Adrenal gland (tissue), 12 donors: ENCODE measurements around the gene ACTR6. TPM values are rescaled to one million over a fixed set of nuclear protein-coding genes. Genes with fewer than 3 reads are reported as not detected.
A peak's percentile ranks its signal among the peaks of the same experiment; 100 is the strongest.

Experiments
- DNase-seq, 7 donors: peaks; one replicate each; pipeline ENCODE4 v3.0.0-alpha.2; 2019 to 2020
- H3K27ac ChIP-seq, 5 donors: fragments of 200-600 bp; sonication (generic) in 4 of 5; 1 replicate in 3 of 5; 2 replicates in 2 of 5; pipeline versions ENCODE4 v1.5.1 to v1.8.0; 2016 to 2020; ENCODE audit warnings: mild to moderate bottlenecking in 1 of 5
- H3K27me3 ChIP-seq: fragments of 200-600 bp; 2 replicates; pipeline ENCODE4 v1.8.0; 2021
- H3K36me3 ChIP-seq, 2 donors: fragments of 200-600 bp; replicated peaks in 1 of 2; 1 replicate in 1 of 2; 2 replicates in 1 of 2; pipeline versions ENCODE4 v1.5.1 to v1.8.0; 2018 to 2022
- H3K4me1 ChIP-seq, 2 donors: fragments of 200-600 bp; replicated peaks in 1 of 2; 1 replicate in 1 of 2; 2 replicates in 1 of 2; pipeline versions ENCODE4 v1.5.1 to v1.8.0; 2018 to 2021
- H3K4me3 ChIP-seq, 4 donors: fragments of 200-600 bp; sonication (generic) in 3 of 4; one replicate each; pipeline ENCODE4 v1.5.1; 2016 to 2018
- H3K9me3 ChIP-seq, 3 donors: fragments of 200-600 bp; sonication (generic) in 1 of 3; replicated peaks in 1 of 3; 1 replicate in 2 of 3; 2 replicates in 1 of 3; pipeline versions ENCODE4 v1.5.1 to v1.8.0; 2016 to 2021
- POLR2A ChIP-seq, 2 donors: fragments of 450-650 bp; IDR thresholded peaks; one replicate each; pipeline ENCODE4 v1.6.1; 2017; ENCODE audit warnings: antibody characterized with exemption in 2 of 2, mild to moderate bottlenecking in 2 of 2, moderate library complexity in 1 of 2
- WGBS, 4 donors: extraction: QIAGEN DNeasy Blood & Tissue Kit in 2 of 4; methylation state at CpG; one replicate each; pipeline versions ENCODE4 v1.1.5 to v1.1.7; 2013 to 2017; 5-methylcytosine and 5-hydroxymethylcytosine counted together
- intact Hi-C, 2 donors: fragments of 100-400 bp; cut with DNase I; formaldehyde crosslinking; loops; one replicate each; pipeline versions ENCODE4 v1.14.1 to v1.15.0; 2022 to 2023
- polyA plus RNA-seq, 3 donors: library from polyadenylated mRNA; stranded (reverse); fragments of 200-250 nt in 2 of 3; fragments of 350-450 nt in 1 of 3; fragmentation: Illumina TruSeq in 1 of 3; extraction: RNeasy Lipid Tissue Mini Kit (QIAGEN cat#74804) in 1 of 3; gene quantifications; one replicate each; pipeline ENCODE4 v1.2.3, GENCODE V29; 2013 to 2014
- total RNA-seq, 9 donors: library from RNA; depleted of rRNA in 4 of 9; stranded (reverse); fragments of >200 nt in 4 of 9; fragments of 120-200 nt in 1 of 9; fragmentation: NEBNext Ultra II Directional in 1 of 9; extraction: Animal tissue kit (Norgen Biotek cat#: 25700) in 1 of 9; gene quantifications; one replicate each; pipeline versions ENCODE4 v1.1.0 to v1.2.4, GENCODE V29; 2013 to 2023
- TF ChIP-seq, protein P1 (sequence below), 6 experiments: fragments of 450-650 bp in 4 of 6; fragments of 200-600 bp in 2 of 6; sonication (generic) in 1 of 6; IDR thresholded peaks; 1 replicate in 5 of 6; 2 replicates in 1 of 6; pipeline versions ENCODE4 v1.5.1 to v1.8.0; 2016 to 2021; ENCODE audit warnings: antibody characterized with exemption in 6 of 6, mild to moderate bottlenecking in 2 of 6, moderate library complexity in 1 of 6
- donor health status: healthy with polysubstance abuse.
- donor health status: Bipolar disorder and iron deficiency.
- donor health status: DM: yes; HTN: yes; CAD: no.
- donor health status: DM: no; HTN: no; CAD: no.
- donor health status: DM: no; HTN: no; CAD: no.
- donor health status: DM: yes; HTN: yes; CAD: no.

Gene ACTR6
- total and polyA plus RNA-seq, 12 donors, result 5.4 to 30.1 (median 23.3) TPM

DNA sequence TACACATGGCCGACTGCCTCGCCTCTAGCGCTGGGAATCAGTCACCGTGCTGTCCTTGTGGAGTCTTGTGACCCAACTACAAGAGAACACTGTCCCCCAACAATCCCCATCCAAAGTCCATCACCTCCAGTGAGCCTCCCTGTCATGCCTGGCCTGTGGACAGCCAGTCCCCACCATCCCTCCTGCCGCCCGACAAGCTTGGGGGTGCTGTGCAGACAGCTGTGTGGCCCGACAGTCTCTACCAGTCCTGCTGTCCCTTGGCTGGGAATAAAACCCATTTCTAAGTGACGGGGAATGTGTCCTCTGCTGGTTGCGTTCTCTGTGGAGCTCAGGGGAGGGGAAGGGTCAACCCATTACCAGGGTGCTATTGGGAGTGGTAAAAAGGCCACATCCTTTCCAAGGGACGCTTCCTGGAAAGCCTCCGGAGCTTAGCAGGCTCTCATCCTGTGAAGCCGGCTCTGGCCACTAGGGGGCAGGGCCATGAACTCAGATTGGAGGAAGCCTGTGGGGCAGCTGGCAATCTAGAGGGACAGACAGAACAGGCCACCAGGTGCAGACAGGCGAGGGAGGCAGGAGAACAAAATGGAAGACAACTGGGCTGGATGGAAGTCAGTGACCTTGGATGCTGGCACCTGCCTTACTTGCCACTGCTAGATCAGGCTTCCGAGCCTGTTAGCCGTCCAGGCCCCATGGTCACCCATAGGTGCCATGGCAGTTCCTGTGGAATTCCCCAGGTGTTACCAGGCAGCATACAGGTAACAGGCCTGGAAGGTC lies 46.0 kb upstream of the ACTR6 start:
- intact Hi-C loops, result no loop called here
- H3K4me1 ChIP-seq, result no peaks in the 10 kb centered on the region
- no peaks in the 10 kb centered on the region for H3K9me3 ChIP-seq
- WGBS, 4 donors, result 60 to 72% (median 70%) methylated on average over 11 to 15 of the region's 15 CpGs
- no peaks in the 10 kb centered on the region for H3K36me3 ChIP-seq
- TF ChIP-seq POLR2A (IDR thresholded peaks at IDR 0.05), result no peak
- TF ChIP-seq, protein P1, sequence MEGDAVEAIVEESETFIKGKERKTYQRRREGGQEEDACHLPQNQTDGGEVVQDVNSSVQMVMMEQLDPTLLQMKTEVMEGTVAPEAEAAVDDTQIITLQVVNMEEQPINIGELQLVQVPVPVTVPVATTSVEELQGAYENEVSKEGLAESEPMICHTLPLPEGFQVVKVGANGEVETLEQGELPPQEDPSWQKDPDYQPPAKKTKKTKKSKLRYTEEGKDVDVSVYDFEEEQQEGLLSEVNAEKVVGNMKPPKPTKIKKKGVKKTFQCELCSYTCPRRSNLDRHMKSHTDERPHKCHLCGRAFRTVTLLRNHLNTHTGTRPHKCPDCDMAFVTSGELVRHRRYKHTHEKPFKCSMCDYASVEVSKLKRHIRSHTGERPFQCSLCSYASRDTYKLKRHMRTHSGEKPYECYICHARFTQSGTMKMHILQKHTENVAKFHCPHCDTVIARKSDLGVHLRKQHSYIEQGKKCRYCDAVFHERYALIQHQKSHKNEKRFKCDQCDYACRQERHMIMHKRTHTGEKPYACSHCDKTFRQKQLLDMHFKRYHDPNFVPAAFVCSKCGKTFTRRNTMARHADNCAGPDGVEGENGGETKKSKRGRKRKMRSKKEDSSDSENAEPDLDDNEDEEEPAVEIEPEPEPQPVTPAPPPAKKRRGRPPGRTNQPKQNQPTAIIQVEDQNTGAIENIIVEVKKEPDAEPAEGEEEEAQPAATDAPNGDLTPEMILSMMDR (IDR thresholded peaks at IDR 0.05), result peak; percentile 56 to 82 (median 72)
- H3K27ac ChIP-seq, result no peak overlapping the region
- H3K27me3 ChIP-seq, result no peaks in the 10 kb centered on the region
- no peak overlapping the region for H3K4me3 ChIP-seq
- peak; percentile 68 to 87 (median 75) for DNase-seq

DNA sequence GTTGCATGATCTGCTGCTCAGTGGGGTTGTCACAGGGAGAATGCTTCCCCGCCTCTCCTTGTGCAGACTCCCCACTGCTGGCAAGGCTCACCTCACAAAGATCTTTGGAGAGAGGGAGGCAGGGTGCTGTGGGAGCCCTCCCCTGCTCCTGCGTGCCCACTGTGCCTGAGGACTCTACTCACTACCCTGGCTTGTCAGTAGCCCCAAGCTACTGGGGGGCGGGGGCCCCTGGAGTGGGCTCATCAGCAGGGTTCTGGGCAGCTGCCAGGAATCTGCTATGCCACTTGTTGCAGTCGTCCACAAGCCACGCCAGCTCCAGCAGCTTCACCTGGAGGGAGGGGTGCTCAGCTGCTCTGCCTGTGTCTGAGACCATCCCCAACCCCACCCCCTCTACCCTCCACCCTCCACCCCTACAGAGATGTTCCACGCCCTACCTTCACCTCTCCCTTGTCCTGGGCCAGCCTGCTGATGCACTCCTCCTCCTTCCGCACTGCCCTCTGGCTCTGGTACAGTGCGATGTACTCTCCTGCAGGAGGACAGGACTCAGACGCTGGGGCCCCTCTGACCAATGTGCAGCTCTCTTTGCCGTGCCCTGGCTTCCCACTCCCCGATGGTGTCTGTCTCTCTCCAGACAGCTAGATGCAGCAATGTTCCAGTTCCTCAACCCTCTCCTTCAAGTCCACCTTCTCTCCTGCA lies 43.7 kb upstream of the ACTR6 start:
- H3K36me3 ChIP-seq, result no peaks in the 10 kb centered on the region
- H3K4me1 ChIP-seq, result no peaks in the 10 kb centered on the region
- H3K27me3 ChIP-seq, result no peaks in the 10 kb centered on the region
- TF ChIP-seq, protein P1 (IDR thresholded peaks at IDR 0.05), result no peak
- no peak for TF ChIP-seq POLR2A (IDR thresholded peaks at IDR 0.05)
- intact Hi-C loops, result no loop called here
- no peak for DNase-seq
- WGBS, 4 donors, result 79 to 90% (median 88%) methylated on average over 7 to 11 of the region's 11 CpGs
- H3K4me3 ChIP-seq, result no peak overlapping the region
- no peaks in the 10 kb centered on the region for H3K9me3 ChIP-seq
- no peak overlapping the region for H3K27ac ChIP-seq

DNA sequence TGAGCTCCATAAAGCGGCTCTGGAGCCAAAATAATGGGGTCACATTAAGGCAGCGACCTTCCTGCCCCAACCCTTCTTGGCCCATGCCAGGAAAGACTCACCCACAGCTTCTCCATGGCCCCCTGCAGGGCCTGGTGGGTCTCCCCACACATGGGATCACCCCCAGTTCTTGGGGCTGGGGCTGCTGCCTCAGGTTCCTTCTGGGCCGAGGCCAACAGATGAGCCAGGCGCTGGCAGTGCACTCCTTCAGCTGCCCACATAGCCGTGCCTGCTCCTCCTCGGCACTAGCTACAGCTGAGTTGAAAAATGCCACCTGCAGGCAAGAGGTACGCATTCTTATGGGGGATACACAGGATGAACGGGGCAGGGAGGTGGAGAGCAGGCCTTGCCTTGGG lies 43.2 kb upstream of the ACTR6 start:
- H3K27ac ChIP-seq, result no peak overlapping the region
- intact Hi-C loops, result no loop called here
- TF ChIP-seq, protein P1 (IDR thresholded peaks at IDR 0.05), result no peak
- TF ChIP-seq POLR2A (IDR thresholded peaks at IDR 0.05), result no peak
- no peak for DNase-seq
- no peaks in the 10 kb centered on the region for H3K4me1 ChIP-seq
- no peaks in the 10 kb centered on the region for H3K9me3 ChIP-seq
- H3K27me3 ChIP-seq, result no peaks in the 10 kb centered on the region
- no peaks in the 10 kb centered on the region for H3K36me3 ChIP-seq
- H3K4me3 ChIP-seq, result no peak overlapping the region
- 92 to 100% (median 97%) methylated on average over 4 to 8 of the region's 8 CpGs for WGBS, 4 donors

DNA sequence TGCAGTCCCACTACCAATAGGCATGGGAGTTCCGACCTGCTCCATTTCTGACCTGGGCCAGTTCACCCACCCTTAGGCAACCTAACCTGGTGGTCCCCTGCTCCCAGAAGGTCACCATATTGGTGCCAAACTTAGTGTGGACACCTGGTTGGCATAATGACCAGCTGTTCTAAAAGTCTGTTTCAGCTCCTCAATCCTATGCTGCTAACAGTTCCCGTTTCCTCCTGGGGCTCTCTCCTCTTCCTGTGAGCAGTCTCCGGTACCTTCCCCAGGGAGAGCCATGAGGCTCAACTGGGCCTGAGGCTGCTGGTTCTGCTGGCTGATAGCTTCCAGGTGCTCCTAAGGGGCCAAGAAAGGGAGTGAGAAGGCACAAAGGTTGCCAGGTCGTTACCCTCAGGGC lies 42.1 kb upstream of the ACTR6 start:
- Histone ChIP-seq H3K27me3 (no peaks in the 10 kb centered on the region), H3K4me1 (peaks cover 3% of the 10 kb centered on the region in 2 donors), H3K9me3 (no peaks in the 10 kb centered on the region), H3K36me3 (no peaks in the 10 kb centered on the region), H3K27ac (no peak overlapping the region), H3K4me3 (no peak overlapping the region)
- intact Hi-C loops, result no loop called here
- WGBS, 4 donors, result 90 to 100% (median 91%) methylated on average over 3 to 4 of the region's 4 CpGs
- DNase-seq, result no peak
- TF ChIP-seq POLR2A (IDR thresholded peaks at IDR 0.05), result no peak
- TF ChIP-seq, protein P1 (IDR thresholded peaks at IDR 0.05), result no peak
